GM12874 (cell line): Measurements from ENCODE around the gene ST3GAL2.

Source experiments
- TF ChIP-seq, protein P1 (sequence below): IDR thresholded peaks from 2 replicates; pipeline ENCODE4 v1.5.1; 2011; ENCODE audit warnings: low read depth, mild to moderate bottlenecking, control low read depth, low read length, moderate library complexity; ENCODE audit not compliant: insufficient read depth

ST3GAL2 gene

DNA sequence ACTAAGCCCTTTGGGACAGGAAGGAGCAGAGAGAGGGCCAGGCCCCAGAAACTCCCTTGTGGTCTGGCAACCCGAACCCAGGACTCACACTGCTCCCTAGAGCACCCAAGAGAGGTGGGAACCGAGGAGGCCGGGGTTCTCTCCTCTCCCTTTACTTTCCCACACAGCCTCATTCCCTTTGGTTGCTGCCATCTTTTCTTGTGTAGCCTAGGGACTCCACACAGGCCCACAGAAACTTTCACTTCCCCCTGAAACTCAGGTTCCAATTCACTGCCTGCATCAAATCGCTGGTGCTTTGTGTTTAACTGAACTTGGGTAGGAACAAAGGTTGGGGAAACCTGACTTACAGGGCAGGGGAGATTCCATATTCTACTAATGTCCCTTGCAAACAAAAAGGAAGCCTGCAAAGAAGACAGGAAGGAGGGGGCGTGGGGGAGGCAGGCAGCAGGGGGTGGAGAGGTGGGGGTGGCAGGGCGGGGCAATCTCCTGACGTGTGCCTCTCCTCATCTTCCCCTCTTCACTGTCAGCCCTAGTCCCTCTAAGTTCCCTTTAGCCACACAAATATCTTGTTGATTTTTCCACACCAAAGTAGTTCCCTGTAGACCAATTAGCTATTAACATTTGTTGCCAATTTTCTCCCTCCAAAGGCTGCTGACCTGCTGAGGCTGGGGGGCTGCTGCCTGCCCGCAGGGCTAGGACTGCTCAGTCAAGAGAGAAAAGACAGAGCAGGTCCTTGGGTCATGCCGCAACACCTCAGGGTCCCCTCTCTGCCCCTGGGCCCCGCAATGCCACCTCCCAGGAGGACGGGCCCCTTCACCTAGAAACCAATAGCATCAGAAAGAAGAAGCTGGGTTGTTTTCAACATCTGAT lies 8.0 kb downstream of the ST3GAL2 start:
- TF ChIP-seq, protein P1, sequence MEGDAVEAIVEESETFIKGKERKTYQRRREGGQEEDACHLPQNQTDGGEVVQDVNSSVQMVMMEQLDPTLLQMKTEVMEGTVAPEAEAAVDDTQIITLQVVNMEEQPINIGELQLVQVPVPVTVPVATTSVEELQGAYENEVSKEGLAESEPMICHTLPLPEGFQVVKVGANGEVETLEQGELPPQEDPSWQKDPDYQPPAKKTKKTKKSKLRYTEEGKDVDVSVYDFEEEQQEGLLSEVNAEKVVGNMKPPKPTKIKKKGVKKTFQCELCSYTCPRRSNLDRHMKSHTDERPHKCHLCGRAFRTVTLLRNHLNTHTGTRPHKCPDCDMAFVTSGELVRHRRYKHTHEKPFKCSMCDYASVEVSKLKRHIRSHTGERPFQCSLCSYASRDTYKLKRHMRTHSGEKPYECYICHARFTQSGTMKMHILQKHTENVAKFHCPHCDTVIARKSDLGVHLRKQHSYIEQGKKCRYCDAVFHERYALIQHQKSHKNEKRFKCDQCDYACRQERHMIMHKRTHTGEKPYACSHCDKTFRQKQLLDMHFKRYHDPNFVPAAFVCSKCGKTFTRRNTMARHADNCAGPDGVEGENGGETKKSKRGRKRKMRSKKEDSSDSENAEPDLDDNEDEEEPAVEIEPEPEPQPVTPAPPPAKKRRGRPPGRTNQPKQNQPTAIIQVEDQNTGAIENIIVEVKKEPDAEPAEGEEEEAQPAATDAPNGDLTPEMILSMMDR: no peak

DNA sequence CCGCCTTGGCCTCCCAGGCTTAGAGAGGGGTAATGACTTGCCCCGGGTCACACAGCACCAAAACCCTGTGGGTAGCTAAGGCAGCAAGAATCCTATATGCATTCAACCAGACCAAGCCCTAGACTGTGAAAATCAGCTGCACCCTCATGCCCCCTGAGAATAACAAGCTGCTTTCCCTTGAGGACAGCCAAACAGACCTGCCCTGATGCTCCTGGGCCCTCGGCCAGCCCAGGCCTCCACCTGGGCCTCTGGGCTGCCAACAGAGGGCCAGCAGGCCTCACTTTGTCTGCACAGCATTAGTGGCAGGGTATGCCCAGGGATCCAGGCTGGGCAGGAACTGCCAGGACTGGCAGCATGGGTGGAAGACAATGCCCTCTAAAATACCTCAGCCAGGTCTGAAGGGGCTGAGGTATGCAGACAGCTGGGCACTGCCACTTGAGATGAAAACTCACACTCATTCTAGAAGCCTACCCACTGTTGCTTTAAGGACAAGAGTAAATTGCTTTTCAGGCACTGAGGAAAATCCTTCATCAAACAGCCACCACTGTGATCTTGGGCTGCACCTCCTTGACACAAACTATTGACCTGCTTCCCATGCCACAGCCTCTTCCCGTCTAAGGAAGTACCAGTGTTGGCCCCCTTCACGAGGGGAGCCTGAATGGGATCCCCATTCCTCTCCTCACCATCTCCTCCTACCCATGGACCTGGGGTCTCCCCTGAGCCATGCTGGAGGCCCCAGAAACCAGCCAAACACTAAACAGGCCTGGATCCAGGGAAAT lies 8.8 kb downstream of the ST3GAL2 start:
- TF ChIP-seq, protein P1: no peak

- TF ChIP-seq, protein P1: no peak
Measured at GRCh38 chr16:70428178-70428998, 10.5 kb downstream of the ST3GAL2 start.

GRCh38 chr16:70427786-70428177 lies 11.1 kb downstream of the ST3GAL2 start:
- TF ChIP-seq, protein P1: no peak

- TF ChIP-seq, protein P1: no peak
Measured at GRCh38 chr16:70422543-70422942, 16.4 kb downstream of the ST3GAL2 start.

DNA sequence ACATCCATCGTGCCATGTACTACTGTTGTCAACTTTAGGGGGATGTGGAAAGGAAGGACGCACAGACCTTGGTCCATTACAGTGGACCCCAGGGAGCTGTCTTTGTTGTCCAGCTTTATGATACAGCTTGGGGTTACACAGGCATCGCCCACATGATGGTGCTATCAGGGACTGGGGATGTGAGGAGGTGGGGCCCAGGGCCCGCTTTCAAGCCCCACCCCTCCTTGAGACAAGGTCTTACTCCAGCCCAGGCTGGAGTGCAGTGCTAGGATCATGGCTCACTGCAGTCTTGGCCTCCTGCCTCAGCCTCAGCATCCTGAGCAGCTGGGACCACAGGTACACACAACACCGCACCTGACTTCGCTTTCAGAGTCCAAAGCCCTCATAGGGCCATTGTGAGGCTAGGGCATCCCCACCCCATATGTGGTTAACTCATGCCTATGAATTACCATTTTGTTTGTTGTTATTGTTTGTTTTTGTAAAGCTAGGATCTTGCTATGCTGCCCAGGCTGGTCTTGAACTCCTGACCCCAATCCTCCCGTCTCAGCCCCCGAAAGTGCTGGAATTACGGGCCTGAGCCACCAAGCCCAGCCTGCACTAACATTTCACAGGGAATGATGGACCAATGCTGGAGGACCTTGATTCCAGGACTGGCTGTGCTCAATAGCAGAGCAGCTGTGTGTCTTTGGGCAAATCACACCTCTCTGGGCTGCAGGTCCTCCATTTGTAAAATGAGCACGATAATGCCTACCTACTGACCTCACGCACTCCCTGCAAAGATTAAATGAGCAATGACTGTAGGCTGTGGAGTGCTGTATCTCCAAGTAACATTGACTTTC lies 17.2 kb downstream of the ST3GAL2 start:
- TF ChIP-seq, protein P1: no peak
